WTC11 (cell line): Measurements from ENCODE around the gene EHMT1. TPM values are rescaled to one million over a fixed set of nuclear protein-coding genes. Genes with fewer than 3 reads are reported as not detected.
A peak's percentile ranks its signal among the peaks of the same experiment; 100 is the strongest.

Experiments
- ATAC-seq: fragments of 200-7000 bp; cut with Tn5 transposase; 2 replicates; pipeline ENCODE4 v1.10.0; 2021; ENCODE audit warnings: mild to moderate bottlenecking, moderate library complexity
- CTCF ChIA-PET: fragments of 300-600 bp; sonication (Branson Sonifier 250); formaldehyde crosslinking; loops from one replicate; lab custom pipeline; 2021; ENCODE audit warnings: antibody characterized with exemption; lab: Charles Lee
- POLR2A ChIA-PET: fragments of 350-600 bp; sonication (Branson Sonifier 250); formaldehyde crosslinking; loops from one replicate; lab custom pipeline; 2021; ENCODE audit warnings: antibody characterized with exemption; lab: Charles Lee
- DNase-seq: peaks from one replicate; pipeline ENCODE4 v3.0.0; 2021; ENCODE audit warnings: low spot score
- H3K27ac Mint-ChIP-seq: 2 replicates; pipeline ENCODE4 v1.8.0; 2021; ENCODE audit warnings: mixed read lengths
- H3K27me3 Mint-ChIP-seq: 2 replicates; pipeline ENCODE4 v1.8.0; 2021; ENCODE audit warnings: low read depth, mild to moderate bottlenecking, moderate library complexity, mixed read lengths
- H3K36me3 Mint-ChIP-seq: 2 replicates; pipeline ENCODE4 v1.8.0; 2021; ENCODE audit warnings: mixed read lengths
- H3K4me1 Mint-ChIP-seq: 2 replicates; pipeline ENCODE4 v1.8.0; 2022; ENCODE audit warnings: mixed read lengths
- H3K4me3 Mint-ChIP-seq: 2 replicates; pipeline ENCODE4 v1.8.0; 2021; ENCODE audit warnings: mild to moderate bottlenecking, moderate library complexity, mixed read lengths
- H3K9me3 Mint-ChIP-seq: 2 replicates; pipeline ENCODE4 v1.8.0; 2021; ENCODE audit warnings: mixed read lengths
- AR ChIP-seq: fragments of 250-450 bp; sonication (Bioruptor Pico); IDR thresholded peaks from 2 replicates; pipeline ENCODE4 v1.9.0; 2021; ENCODE audit warnings: mild to moderate bottlenecking
- ATF2 ChIP-seq: sonication (generic); formaldehyde crosslinking; IDR thresholded peaks from 2 replicates; pipeline ENCODE4 v1.8.1; 2022; ENCODE audit warnings: low read depth, missing genetic modification reagents, borderline replicate concordance
- ESRRA ChIP-seq: sonication (generic); formaldehyde crosslinking; IDR thresholded peaks from 2 replicates; pipeline ENCODE4 v1.8.1; 2022; ENCODE audit warnings: mild to moderate bottlenecking, missing genetic modification reagents, borderline replicate concordance
- ETV6 ChIP-seq: sonication (generic); formaldehyde crosslinking; IDR thresholded peaks from 2 replicates; pipeline ENCODE4 v1.8.1; 2022; ENCODE audit warnings: mild to moderate bottlenecking, missing genetic modification reagents
- FOXJ3 ChIP-seq: sonication (generic); formaldehyde crosslinking; IDR thresholded peaks from 2 replicates; pipeline ENCODE4 v1.9.0; 2021; ENCODE audit warnings: missing genetic modification reagents, mild to moderate bottlenecking, borderline replicate concordance
- FOXK1 ChIP-seq: sonication (generic); formaldehyde crosslinking; IDR thresholded peaks from 2 replicates; pipeline ENCODE4 v1.8.0; 2022; ENCODE audit warnings: mild to moderate bottlenecking, moderate library complexity, missing genetic modification reagents
- FOXP4 ChIP-seq: sonication (generic); formaldehyde crosslinking; IDR thresholded peaks from 2 replicates; pipeline ENCODE4 v1.8.0; 2022; ENCODE audit warnings: mild to moderate bottlenecking, missing genetic modification reagents
- GTF2I ChIP-seq: fragments of 250-450 bp; sonication (Bioruptor Pico); conservative IDR thresholded peaks from 2 replicates; pipeline ENCODE4 v1.4.0; 2021; ENCODE audit warnings: mild to moderate bottlenecking
- JAZF1 ChIP-seq: fragments of 250-450 bp; sonication (Bioruptor Pico); IDR thresholded peaks from 2 replicates; pipeline ENCODE4 v1.9.0; 2021; ENCODE audit warnings: moderate library complexity, mild to moderate bottlenecking, inconsistent platforms
- MYBL2 ChIP-seq: sonication (generic); formaldehyde crosslinking; IDR thresholded peaks from 2 replicates; pipeline ENCODE4 v1.8.1; 2023; ENCODE audit warnings: mild to moderate bottlenecking, moderate library complexity, missing genetic modification reagents
- NR3C1 ChIP-seq: sonication (generic); formaldehyde crosslinking; conservative IDR thresholded peaks from 2 replicates; pipeline ENCODE4 v1.8.1; 2023; ENCODE audit warnings: low read depth, mild to moderate bottlenecking, missing genetic modification reagents
- RELA ChIP-seq: sonication (generic); formaldehyde crosslinking; IDR thresholded peaks from 2 replicates; pipeline ENCODE4 v1.8.1; 2022; ENCODE audit warnings: missing genetic modification reagents, mild to moderate bottlenecking, borderline replicate concordance
- SMAD4 ChIP-seq: sonication (generic); formaldehyde crosslinking; IDR thresholded peaks from 2 replicates; pipeline ENCODE4 v1.8.0; 2022; ENCODE audit warnings: mild to moderate bottlenecking, missing genetic modification reagents
- SOX15 ChIP-seq: fragments of 250-450 bp; sonication (Bioruptor Pico); IDR thresholded peaks from 2 replicates; pipeline ENCODE4 v1.9.0; 2021; ENCODE audit warnings: mild to moderate bottlenecking
- TCF7 ChIP-seq: sonication (generic); formaldehyde crosslinking; IDR thresholded peaks from 2 replicates; pipeline ENCODE4 v1.8.0; 2022; ENCODE audit warnings: mild to moderate bottlenecking, low read depth, missing genetic modification reagents, moderate library complexity
- ZMAT4 ChIP-seq: fragments of 250-450 bp; sonication (Bioruptor Pico); IDR thresholded peaks from 2 replicates; pipeline ENCODE4 v1.9.0; 2021; ENCODE audit warnings: mild to moderate bottlenecking
- ZNF121 ChIP-seq: sonication (generic); formaldehyde crosslinking; IDR thresholded peaks from 2 replicates; pipeline ENCODE4 v1.8.0; 2023; ENCODE audit warnings: missing genetic modification reagents
- ZNF232 ChIP-seq: sonication (generic); formaldehyde crosslinking; IDR thresholded peaks from 2 replicates; pipeline ENCODE4 v1.8.0; 2022; ENCODE audit warnings: mild to moderate bottlenecking, missing genetic modification reagents
- ZNF263 ChIP-seq: sonication (generic); formaldehyde crosslinking; IDR thresholded peaks from 2 replicates; pipeline ENCODE4 v1.8.1; 2022; ENCODE audit warnings: low read depth, mild to moderate bottlenecking, moderate library complexity, missing genetic modification reagents
- ZNF281 ChIP-seq: sonication (generic); formaldehyde crosslinking; IDR thresholded peaks from 2 replicates; pipeline ENCODE4 v1.8.0; 2023; ENCODE audit warnings: mild to moderate bottlenecking, missing genetic modification reagents
- ZNF317 ChIP-seq: sonication (generic); formaldehyde crosslinking; IDR thresholded peaks from 2 replicates; pipeline ENCODE4 v1.8.1; 2023; ENCODE audit warnings: low read depth, mild to moderate bottlenecking, moderate library complexity, missing genetic modification reagents, borderline replicate concordance
- ZNF396 ChIP-seq: fragments of 250-450 bp; sonication (Bioruptor Pico); IDR thresholded peaks from 2 replicates; pipeline ENCODE4 v1.8.0; 2021; ENCODE audit warnings: mild to moderate bottlenecking, moderate library complexity, borderline replicate concordance
- total RNA-seq: library from RNA; stranded (reverse); gene quantifications from 3 replicates; pipeline ENCODE4 v1.2.3, GENCODE V29; 2021

The EHMT1 gene
- total RNA-seq, 1 experiment from 2014 or later, result 170 TPM

GRCh38 chr9:137828527-137829259, 209.9 kb downstream of the EHMT1 start (continued):
- TF ChIP-seq ZNF281 (peak; percentile 74; the same call in 1 of the 2 replicates), ZNF317 (no peak), FOXK1 (CRISPR knock-in tag) (no peak; the same call in 1 of the 2 replicates), ZNF121 (CRISPR knock-in tag) (no peak)
- TF ChIP-seq, all 79 proteins: peak for 15

- no peak for TF ChIP-seq AR (CRISPR knock-in tag)
- TF ChIP-seq ZNF232 (CRISPR knock-in tag), result no peak
- TF ChIP-seq RELA, result no peak
- TF ChIP-seq TCF7 (CRISPR knock-in tag), result no peak
- TF ChIP-seq JAZF1 (CRISPR knock-in tag), result no peak
- no peak for TF ChIP-seq ESRRA
- no peak for TF ChIP-seq GTF2I
- TF ChIP-seq MYBL2 (CRISPR knock-in tag), result no peak
- TF ChIP-seq ZNF396 (CRISPR knock-in tag), result no peak
- TF ChIP-seq FOXP4 (CRISPR knock-in tag), result no peak
- TF ChIP-seq ETV6 (CRISPR knock-in tag), result no peak
- TF ChIP-seq ZNF263 (CRISPR knock-in tag), result no peak
- TF ChIP-seq ZMAT4 (CRISPR knock-in tag), result no peak
- TF ChIP-seq ATF2 (CRISPR knock-in tag), result no peak
- no peak for TF ChIP-seq NR3C1 (CRISPR knock-in tag)
- TF ChIP-seq FOXJ3 (CRISPR knock-in tag), result no peak
- TF ChIP-seq SOX15, result no peak
- TF ChIP-seq SMAD4, result no peak
- Mint-ChIP-seq H3K4me1 (no peaks in the 10 kb centered on the region), H3K9me3 (peaks cover 17% of the 10 kb centered on the region), H3K27me3 (no peaks in the 10 kb centered on the region), H3K4me3 (no peak overlapping the region), H3K36me3 (peaks cover 55% of the 10 kb centered on the region), H3K27ac (no peak overlapping the region)
- ChIA-PET CTCF (no interaction called here), POLR2A (no interaction called here)
- ATAC-seq, result no peak
- DNase-seq, result no peak
These were observed 210.6 kb downstream of the EHMT1 start for GRCh38 chr9:137829260-137829996.
